H9 (cell line): Measurements from ENCODE around the gene FAM184A. TPM values are rescaled to one million over a fixed set of nuclear protein-coding genes. Genes with fewer than 3 reads are reported as not detected.

Experiments used
- DNase-seq: peaks from one replicate; pipeline ENCODE4 v3.0.0-alpha.2; 2017
- H2AFZ ChIP-seq: one replicate; pipeline ENCODE4 v1.6.1; 2013; ENCODE audit warnings: mild to moderate bottlenecking, low read length, control low read depth, moderate library complexity
- H2AK5ac ChIP-seq: 2 replicates; pipeline ENCODE4 v1.6.1; 2013; ENCODE audit warnings: low read length, control low read depth, mixed read lengths; ENCODE audit not compliant: insufficient read length
- H2BK120ac ChIP-seq: one replicate; pipeline ENCODE4 v1.6.1; 2013; ENCODE audit warnings: low read depth, mild to moderate bottlenecking, low read length, control low read depth, inconsistent platforms; ENCODE audit not compliant: poor library complexity, severe bottlenecking
- H2BK12ac ChIP-seq: 2 replicates; pipeline ENCODE4 v1.6.1; 2013; ENCODE audit warnings: low read length, control low read depth, mixed read lengths, low read depth; ENCODE audit not compliant: insufficient read length
- H2BK15ac ChIP-seq: 2 replicates; pipeline ENCODE4 v1.6.1; 2013; ENCODE audit warnings: low read depth, low read length, control low read depth
- H2BK20ac ChIP-seq: one replicate; pipeline ENCODE4 v1.6.1; 2013; ENCODE audit warnings: low read depth, mild to moderate bottlenecking, low read length, control low read depth, inconsistent platforms; ENCODE audit not compliant: poor library complexity, severe bottlenecking
- H2BK5ac ChIP-seq: 2 replicates; pipeline ENCODE4 v1.6.1; 2013; ENCODE audit warnings: low read length, control low read depth, mixed read lengths; ENCODE audit not compliant: insufficient read length
- H3K14ac ChIP-seq: 2 replicates; pipeline ENCODE4 v1.6.1; 2013; ENCODE audit warnings: low read length, control low read depth; ENCODE audit not compliant: insufficient read depth
- H3K18ac ChIP-seq: 2 replicates; pipeline ENCODE4 v1.6.1; 2013; ENCODE audit warnings: low read depth, mild to moderate bottlenecking, mixed read lengths, low read length, control low read depth; ENCODE audit not compliant: insufficient read length
- H3K23ac ChIP-seq: 2 replicates; pipeline ENCODE4 v1.6.1; 2013; ENCODE audit warnings: low read length, control low read depth, mixed read lengths, low read depth; ENCODE audit not compliant: insufficient read length
- H3K23me2 ChIP-seq: 2 replicates; pipeline ENCODE4 v1.6.1; 2013; ENCODE audit warnings: low read depth, mild to moderate bottlenecking, mixed read lengths, low read length, control low read depth; ENCODE audit not compliant: insufficient read length, poor library complexity, severe bottlenecking
- H3K27ac ChIP-seq: 2 replicates; pipeline ENCODE4 v1.5.1; 2013; ENCODE audit warnings: low read length, control low read depth, mixed read lengths, low read depth; ENCODE audit not compliant: insufficient read length
- H3K27me3 ChIP-seq: 2 replicates; pipeline ENCODE4 v1.6.1; 2013; ENCODE audit warnings: low read length, control low read depth, inconsistent platforms; ENCODE audit not compliant: insufficient read depth
- H3K4ac ChIP-seq: 2 replicates; pipeline ENCODE4 v1.6.1; 2013; ENCODE audit warnings: low read depth, mild to moderate bottlenecking, control low read depth, inconsistent platforms, low read length, moderate library complexity
- H3K4me1 ChIP-seq: 2 replicates; pipeline ENCODE4 v1.6.1; 2013; ENCODE audit warnings: low read length, control low read depth, inconsistent platforms; ENCODE audit not compliant: insufficient read depth
- H3K4me2 ChIP-seq: 2 replicates; pipeline ENCODE4 v1.6.1; 2013; ENCODE audit warnings: low read length, control low read depth, mixed read lengths; ENCODE audit not compliant: insufficient read length, insufficient read depth
- H3K56ac ChIP-seq: 2 replicates; pipeline ENCODE4 v1.6.1; 2013; ENCODE audit warnings: low read depth, mild to moderate bottlenecking, mixed read lengths, low read length, control low read depth; ENCODE audit not compliant: insufficient read length
- H3K79me1 ChIP-seq: 2 replicates; pipeline ENCODE4 v1.6.1; 2013; ENCODE audit warnings: low read depth, mild to moderate bottlenecking, moderate library complexity, low read length, control low read depth, inconsistent platforms; ENCODE audit not compliant: insufficient read depth, poor library complexity, severe bottlenecking
- H3K79me2 ChIP-seq: 2 replicates; pipeline ENCODE4 v1.6.1; 2013; ENCODE audit warnings: low read length, control low read depth, inconsistent platforms; ENCODE audit not compliant: insufficient read depth
- H3K9ac ChIP-seq: 2 replicates; pipeline ENCODE4 v1.6.1; 2013; ENCODE audit warnings: low read length, control low read depth, mixed read lengths; ENCODE audit not compliant: insufficient read length; ENCODE audit errors: extremely low read depth
- H3K9me3 ChIP-seq: one replicate; pipeline ENCODE4 v1.6.1; 2013; ENCODE audit warnings: low read depth, low read length, inconsistent platforms; ENCODE audit not compliant: control insufficient read depth
- H3T11ph ChIP-seq: one replicate; pipeline ENCODE4 v1.6.1; 2013; ENCODE audit warnings: mild to moderate bottlenecking, low read length, control low read depth, inconsistent platforms
- H4K20me1 ChIP-seq: one replicate; pipeline ENCODE4 v1.6.1; 2013; ENCODE audit not compliant: control insufficient read depth, insufficient read length, insufficient read depth
- H4K5ac ChIP-seq: 2 replicates; pipeline ENCODE4 v1.6.1; 2013; ENCODE audit warnings: low read depth, mild to moderate bottlenecking, mixed read lengths, low read length, control low read depth; ENCODE audit not compliant: insufficient read length
- H4K8ac ChIP-seq: replicated peaks from 2 replicates; pipeline ENCODE4 v1.6.1; 2013; ENCODE audit warnings: low read length, control low read depth, mixed read lengths, low read depth; ENCODE audit not compliant: insufficient read length
- H4K91ac ChIP-seq: 2 replicates; pipeline ENCODE4 v1.6.1; 2013; ENCODE audit warnings: low read depth, mild to moderate bottlenecking, moderate library complexity, mixed read lengths, low read length, control low read depth; ENCODE audit not compliant: insufficient read length
- H3K27ac Mint-ChIP-seq, 3 experiments: 2 replicates in 2 of 3; 3 replicates in 1 of 3; pipeline ENCODE4 v1.8.0; 2020 to 2021; ENCODE audit warnings: mixed read lengths in 3 of 3, mild to moderate bottlenecking in 1 of 3, moderate library complexity in 1 of 3
- H3K27me3 Mint-ChIP-seq: 2 replicates; pipeline ENCODE4 v1.8.0; 2021; ENCODE audit warnings: low read depth, mild to moderate bottlenecking, moderate library complexity, mixed read lengths
- H3K36me3 Mint-ChIP-seq, 3 experiments: 2 replicates in 2 of 3; 3 replicates in 1 of 3; pipeline ENCODE4 v1.8.0; 2020 to 2021; ENCODE audit warnings: low read depth in 3 of 3, mixed read lengths in 3 of 3; ENCODE audit not compliant: insufficient read depth in 1 of 3
- H3K4me1 Mint-ChIP-seq, 2 experiments: 2 replicates each; pipeline ENCODE4 v1.8.0; 2020; ENCODE audit warnings: mixed read lengths in 2 of 2
- H3K4me3 Mint-ChIP-seq, 2 experiments: 2 replicates in 1 of 2; 3 replicates in 1 of 2; pipeline ENCODE4 v1.8.0; 2020 to 2021; ENCODE audit warnings: mild to moderate bottlenecking in 2 of 2, mixed read lengths in 2 of 2, moderate library complexity in 1 of 2
- H3K9me3 Mint-ChIP-seq, 2 experiments: 2 replicates in 1 of 2; 3 replicates in 1 of 2; pipeline ENCODE4 v1.8.0; 2020; ENCODE audit warnings: mild to moderate bottlenecking in 2 of 2, mixed read lengths in 2 of 2, moderate library complexity in 1 of 2
- WGBS: extraction: QIAGEN DNeasy Blood & Tissue Kit; methylation state at CpG from one replicate; pipeline ENCODE4 v1.1.7; 2013; ENCODE audit warnings: missing lambda C conversion rate, low lambda C conversion rate, mixed read lengths; ENCODE audit not compliant: insufficient read length; ENCODE audit errors: extremely low coverage; 5-methylcytosine and 5-hydroxymethylcytosine counted together
- total RNA-seq: library from RNA; stranded (reverse); gene quantifications from 2 replicates; pipeline ENCODE4 v1.2.1, GENCODE V29; 2021
- TF ChIP-seq, protein P1 (sequence below): fragments of 200-600 bp; sonication (generic); conservative IDR thresholded peaks from 3 replicates; pipeline ENCODE4 v1.8.0; 2021; ENCODE audit warnings: antibody characterized with exemption, mild to moderate bottlenecking

FAM184A gene
- total RNA-seq, 1 experiment from 2014 or later, result 11.4 TPM

DNA sequence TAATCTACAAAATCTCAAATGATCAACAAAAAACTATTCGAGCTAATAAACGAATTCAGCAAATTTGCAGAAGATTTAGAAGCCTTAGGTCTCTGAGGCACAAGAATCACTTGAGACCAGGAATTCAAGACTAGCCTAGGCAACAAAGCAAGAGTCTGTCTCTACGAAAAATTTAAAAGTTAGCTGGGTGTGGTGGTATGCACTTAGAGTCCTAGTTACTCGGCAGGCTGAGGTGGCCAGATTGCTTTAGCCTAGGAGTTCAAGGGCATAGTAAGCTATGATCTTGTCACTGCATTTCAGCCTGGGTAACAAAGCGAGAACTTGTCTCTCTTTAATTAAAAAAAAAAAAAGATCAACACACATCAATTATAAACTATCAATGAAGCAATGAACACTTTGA lies 34.2 kb downstream of the FAM184A start:
- Histone ChIP-seq H3K79me2 (no peaks in the 10 kb centered on the region; the same call in 1 of the 2 replicates), H3K4me2 (no peak overlapping the region), H3K9me3 (no peaks in the 10 kb centered on the region), H2BK120ac (no peak overlapping the region), H4K20me1 (no peaks in the 10 kb centered on the region), H3K4ac (no peak overlapping the region), H3K14ac (no peak overlapping the region), H2AFZ (no peak overlapping the region), H3K27me3 (no peaks in the 10 kb centered on the region), H3K23me2 (no peaks in the 10 kb centered on the region), H2BK20ac (no peak overlapping the region), H2BK15ac (no peak overlapping the region), H3T11ph (no peak overlapping the region), H3K23ac (no peak overlapping the region), H3K18ac (no peak overlapping the region), H3K27ac (no peak overlapping the region), H4K91ac (no peak overlapping the region), H3K56ac (no peak overlapping the region), H4K8ac (no peak overlapping the region), H3K9ac (no peak overlapping the region), H2BK12ac (no peak overlapping the region), H2BK5ac (no peak overlapping the region), H2AK5ac (no peak overlapping the region), H4K5ac (no peak overlapping the region), H3K4me1 (peaks cover 4% of the 10 kb centered on the region; the same call in 1 of the 2 replicates), H3K79me1 (no peaks in the 10 kb centered on the region)
- TF ChIP-seq, protein P1, sequence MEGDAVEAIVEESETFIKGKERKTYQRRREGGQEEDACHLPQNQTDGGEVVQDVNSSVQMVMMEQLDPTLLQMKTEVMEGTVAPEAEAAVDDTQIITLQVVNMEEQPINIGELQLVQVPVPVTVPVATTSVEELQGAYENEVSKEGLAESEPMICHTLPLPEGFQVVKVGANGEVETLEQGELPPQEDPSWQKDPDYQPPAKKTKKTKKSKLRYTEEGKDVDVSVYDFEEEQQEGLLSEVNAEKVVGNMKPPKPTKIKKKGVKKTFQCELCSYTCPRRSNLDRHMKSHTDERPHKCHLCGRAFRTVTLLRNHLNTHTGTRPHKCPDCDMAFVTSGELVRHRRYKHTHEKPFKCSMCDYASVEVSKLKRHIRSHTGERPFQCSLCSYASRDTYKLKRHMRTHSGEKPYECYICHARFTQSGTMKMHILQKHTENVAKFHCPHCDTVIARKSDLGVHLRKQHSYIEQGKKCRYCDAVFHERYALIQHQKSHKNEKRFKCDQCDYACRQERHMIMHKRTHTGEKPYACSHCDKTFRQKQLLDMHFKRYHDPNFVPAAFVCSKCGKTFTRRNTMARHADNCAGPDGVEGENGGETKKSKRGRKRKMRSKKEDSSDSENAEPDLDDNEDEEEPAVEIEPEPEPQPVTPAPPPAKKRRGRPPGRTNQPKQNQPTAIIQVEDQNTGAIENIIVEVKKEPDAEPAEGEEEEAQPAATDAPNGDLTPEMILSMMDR, result no peak
- H3K9me3 Mint-ChIP-seq, result peaks cover 0 to 5% of the 10 kb centered on the region in 2 experiments; a peak in 4 of 5 replicates
- no peaks in the 10 kb centered on the region for H3K27me3 Mint-ChIP-seq
- no peak for DNase-seq
- WGBS, result no CpG with 5 or more reads among the region's 5 CpGs
- H3K4me1 Mint-ChIP-seq, result peaks cover 49 to 61% of the 10 kb centered on the region in 2 experiments
- no peaks in the 10 kb centered on the region; a peak in 2 of 7 replicates for H3K36me3 Mint-ChIP-seq
- H3K4me3 Mint-ChIP-seq, result no peak overlapping the region; a peak in 1 of 5 replicates
- no peak overlapping the region for H3K27ac Mint-ChIP-seq
